ENCODE results near the gene GNAI1. TPM values are rescaled to one million over a fixed set of nuclear protein-coding genes. Genes with fewer than 3 reads are reported as not detected.

The GNAI1 gene
- total RNA-seq, 1 donor from 2014 or later: 35.5 TPM

GRCh38 chr7:80204454-80204853 lies 69.8 kb downstream of the GNAI1 start:
- no peaks in the 10 kb centered on the region for H4K20me1 ChIP-seq (ENCODE audit: insufficient read depth, low read length)
- H3K4me1 ChIP-seq (ENCODE audit: insufficient read depth, low read length): no peaks in the 10 kb centered on the region
- no peaks in the 10 kb centered on the region for H3K79me2 ChIP-seq (ENCODE audit: insufficient read depth, low read length)
- H3K27me3 ChIP-seq (ENCODE audit: insufficient read depth, low read length): no peaks in the 10 kb centered on the region
- no peak overlapping the region for H3K4me3 ChIP-seq (ENCODE audit: insufficient read depth, low read depth, low read length)
- H3K9me3 Mint-ChIP-seq (ENCODE audit: unreplicated experiment): no peaks in the 10 kb centered on the region
- H3K36me3 ChIP-seq (ENCODE audit: insufficient read depth, low read length): peaks cover under 1% of the 10 kb centered on the region
- no peak for FAIRE-seq
- no peaks in the 10 kb centered on the region for H3K27me3 Mint-ChIP-seq (ENCODE audit: low read depth, unreplicated experiment)
- no peak overlapping the region for H3K27ac ChIP-seq (ENCODE audit: low read depth, low read length)
- H3K4me2 ChIP-seq (ENCODE audit: low read length): no peak overlapping the region
- no peaks in the 10 kb centered on the region for H3K4me1 Mint-ChIP-seq (ENCODE audit: low read depth, unreplicated experiment)
- TF ChIP-seq EZH2 (IDR thresholded peaks at IDR 0.05; ENCODE audit: insufficient read depth, low read length): no peak
- TF ChIP-seq CTCF (IDR thresholded peaks at IDR 0.05; ENCODE audit: insufficient read depth, low read depth, low read length): no peak
- H3K27ac Mint-ChIP-seq (ENCODE audit: unreplicated experiment): no peak overlapping the region
- peaks cover 10% of the 10 kb centered on the region for H3K36me3 Mint-ChIP-seq (ENCODE audit: low read depth, unreplicated experiment)
- no peak for DNase-seq (ENCODE audit: low read depth)
- no peak overlapping the region for H2AFZ ChIP-seq (ENCODE audit: low read depth, low read length)
- H3K9me3 ChIP-seq (ENCODE audit: insufficient read depth, low read depth, low read length): no peaks in the 10 kb centered on the region
- H3K9ac ChIP-seq (ENCODE audit: low read length): no peak overlapping the region
- no peak overlapping the region for H3K4me3 Mint-ChIP-seq (ENCODE audit: unreplicated experiment)

GRCh38 chr7:80204919-80205318 lies 70.3 kb downstream of the GNAI1 start:
- Histone ChIP-seq H3K27me3 (ENCODE audit: insufficient read depth, low read length) (no peaks in the 10 kb centered on the region), H4K20me1 (ENCODE audit: insufficient read depth, low read length) (no peaks in the 10 kb centered on the region), H3K9ac (ENCODE audit: low read length) (no peak overlapping the region), H3K4me1 (ENCODE audit: insufficient read depth, low read length) (no peaks in the 10 kb centered on the region), H3K9me3 (ENCODE audit: insufficient read depth, low read depth, low read length) (no peaks in the 10 kb centered on the region), H3K79me2 (ENCODE audit: insufficient read depth, low read length) (no peaks in the 10 kb centered on the region), H3K36me3 (ENCODE audit: insufficient read depth, low read length) (no peaks in the 10 kb centered on the region), H3K4me2 (ENCODE audit: low read length) (no peak overlapping the region), H2AFZ (ENCODE audit: low read depth, low read length) (no peak overlapping the region), H3K4me3 (ENCODE audit: insufficient read depth, low read depth, low read length) (no peak overlapping the region), H3K27ac (ENCODE audit: low read depth, low read length) (no peak overlapping the region)
- H3K27ac Mint-ChIP-seq (ENCODE audit: unreplicated experiment): no peak overlapping the region
- no peaks in the 10 kb centered on the region for H3K4me1 Mint-ChIP-seq (ENCODE audit: low read depth, unreplicated experiment)
- no peaks in the 10 kb centered on the region for H3K27me3 Mint-ChIP-seq (ENCODE audit: low read depth, unreplicated experiment)
- no peak for DNase-seq (ENCODE audit: low read depth)
- no peak for TF ChIP-seq EZH2 (IDR thresholded peaks at IDR 0.05; ENCODE audit: insufficient read depth, low read length)
- no peak for TF ChIP-seq CTCF (IDR thresholded peaks at IDR 0.05; ENCODE audit: insufficient read depth, low read depth, low read length)
- H3K4me3 Mint-ChIP-seq (ENCODE audit: unreplicated experiment): no peak overlapping the region
- no peak for FAIRE-seq
- H3K36me3 Mint-ChIP-seq (ENCODE audit: low read depth, unreplicated experiment): peaks cover 6% of the 10 kb centered on the region
- no peaks in the 10 kb centered on the region for H3K9me3 Mint-ChIP-seq (ENCODE audit: unreplicated experiment)

- no peak overlapping the region for H3K27ac ChIP-seq (ENCODE audit: low read depth, low read length)
- H3K27me3 Mint-ChIP-seq (ENCODE audit: low read depth, unreplicated experiment): no peaks in the 10 kb centered on the region
- no peak overlapping the region for H3K27ac Mint-ChIP-seq (ENCODE audit: unreplicated experiment)
- DNase-seq (ENCODE audit: low read depth) (no peak), FAIRE-seq (no peak)
- H3K9me3 ChIP-seq (ENCODE audit: insufficient read depth, low read depth, low read length): no peaks in the 10 kb centered on the region
- H3K9me3 Mint-ChIP-seq (ENCODE audit: unreplicated experiment): no peaks in the 10 kb centered on the region
- H3K36me3 ChIP-seq (ENCODE audit: insufficient read depth, low read length): peaks cover 4% of the 10 kb centered on the region
- TF ChIP-seq CTCF (IDR thresholded peaks at IDR 0.05; ENCODE audit: insufficient read depth, low read depth, low read length) (no peak), EZH2 (IDR thresholded peaks at IDR 0.05; ENCODE audit: insufficient read depth, low read length) (no peak)
- H3K4me1 Mint-ChIP-seq (ENCODE audit: low read depth, unreplicated experiment): no peaks in the 10 kb centered on the region
- H3K4me3 Mint-ChIP-seq (ENCODE audit: unreplicated experiment): no peak overlapping the region
- no peak overlapping the region for H3K4me3 ChIP-seq (ENCODE audit: insufficient read depth, low read depth, low read length)
- no peak overlapping the region for H3K4me2 ChIP-seq (ENCODE audit: low read length)
- no peak overlapping the region for H3K9ac ChIP-seq (ENCODE audit: low read length)
- H3K27me3 ChIP-seq (ENCODE audit: insufficient read depth, low read length): no peaks in the 10 kb centered on the region
- peaks cover 6% of the 10 kb centered on the region for H3K36me3 Mint-ChIP-seq (ENCODE audit: low read depth, unreplicated experiment)
- H2AFZ ChIP-seq (ENCODE audit: low read depth, low read length): no peak overlapping the region
- H3K4me1 ChIP-seq (ENCODE audit: insufficient read depth, low read length): no peaks in the 10 kb centered on the region
- H3K79me2 ChIP-seq (ENCODE audit: insufficient read depth, low read length): no peaks in the 10 kb centered on the region
- H4K20me1 ChIP-seq (ENCODE audit: insufficient read depth, low read length): no peaks in the 10 kb centered on the region
Measured at GRCh38 chr7:80206763-80207162, 72.1 kb downstream of the GNAI1 start.

Data from astrocyte (in vitro differentiated cells and primary cell).